Liver (tissue), 9 donors: ENCODE measurements around the gene FBXW7. TPM values are rescaled to one million over a fixed set of nuclear protein-coding genes. Genes with fewer than 3 reads are reported as not detected.

Experiments used
- DNase-seq: peaks from one replicate; pipeline ENCODE4 v3.0.0-alpha.2; 2017; ENCODE audit warnings: low spot score
- H3K27ac ChIP-seq, 2 donors: one replicate each; pipeline ENCODE4 v1.7.0; 2013; ENCODE audit warnings: inconsistent platforms in 2 of 2, low read length in 2 of 2, control low read depth in 1 of 2, low read depth in 1 of 2, mild to moderate bottlenecking in 1 of 2
- H3K27me3 ChIP-seq, 4 donors: one replicate each; pipeline versions ENCODE4 v1.6.1 to v1.7.0; 2013; ENCODE audit warnings: low read length in 3 of 4, inconsistent platforms in 1 of 4, mild to moderate bottlenecking in 1 of 4, moderate library complexity in 1 of 4; ENCODE audit not compliant: control insufficient read depth in 4 of 4, insufficient read depth in 4 of 4
- H3K36me3 ChIP-seq, 4 donors: one replicate each; pipeline versions ENCODE4 v1.6.1 to v1.7.0; 2013; ENCODE audit warnings: low read length in 3 of 4, mild to moderate bottlenecking in 3 of 4, low read depth in 1 of 4, moderate library complexity in 1 of 4; ENCODE audit not compliant: control insufficient read depth in 4 of 4, insufficient read depth in 3 of 4
- H3K4me1 ChIP-seq, 4 donors: one replicate each; pipeline versions ENCODE4 v1.6.1 to v1.7.0; 2013; ENCODE audit warnings: low read length in 3 of 4, mild to moderate bottlenecking in 3 of 4, moderate library complexity in 1 of 4; ENCODE audit not compliant: control insufficient read depth in 4 of 4, insufficient read depth in 4 of 4
- H3K4me3 ChIP-seq, 3 donors: one replicate each; pipeline versions ENCODE4 v1.6.1 to v1.7.0; 2013; ENCODE audit warnings: low read length in 3 of 3, control low read depth in 1 of 3, low read depth in 1 of 3, mild to moderate bottlenecking in 1 of 3
- H3K9ac ChIP-seq, 2 donors: one replicate each; pipeline ENCODE4 v1.7.0; 2013; ENCODE audit warnings: low read length in 2 of 2, mild to moderate bottlenecking in 2 of 2, moderate library complexity in 2 of 2, control low read depth in 1 of 2, low read depth in 1 of 2
- H3K9me3 ChIP-seq, 4 donors: one replicate each; pipeline versions ENCODE4 v1.6.1 to v1.7.0; 2013; ENCODE audit warnings: low read length in 3 of 4; ENCODE audit not compliant: control insufficient read depth in 4 of 4
- ATF3 ChIP-seq: IDR thresholded peaks from 2 replicates; pipeline ENCODE4 v1.6.1; 2016; ENCODE audit warnings: antibody characterized with exemption
- EGR1 ChIP-seq, 2 donors: IDR thresholded peaks; 2 replicates each; pipeline ENCODE4 v1.6.1; 2016 to 2018; ENCODE audit warnings: antibody characterized with exemption in 2 of 2, low read depth in 2 of 2
- FOXA1 ChIP-seq: IDR thresholded peaks from 2 replicates; pipeline ENCODE4 v1.6.1; 2016; ENCODE audit warnings: antibody characterized with exemption
- FOXA2 ChIP-seq: IDR thresholded peaks from 2 replicates; pipeline ENCODE4 v1.6.1; 2016; ENCODE audit warnings: antibody characterized with exemption
- GABPA ChIP-seq, 2 donors: IDR thresholded peaks in 1 of 2; conservative IDR thresholded peaks in 1 of 2; 2 replicates each; pipeline ENCODE4 v1.6.1; 2016; ENCODE audit warnings: antibody characterized with exemption in 2 of 2, mild to moderate bottlenecking in 1 of 2, moderate library complexity in 1 of 2
- HNF4A ChIP-seq, 2 donors: conservative IDR thresholded peaks; 2 replicates each; pipeline ENCODE4 v1.6.1; 2016; ENCODE audit warnings: antibody characterized with exemption in 2 of 2, mild to moderate bottlenecking in 2 of 2
- HNF4G ChIP-seq: IDR thresholded peaks from 2 replicates; pipeline ENCODE4 v1.6.1; 2016; ENCODE audit warnings: antibody characterized with exemption
- JUND ChIP-seq, 2 donors: IDR thresholded peaks; 2 replicates each; pipeline ENCODE4 v1.6.1; 2016; ENCODE audit warnings: antibody characterized with exemption in 2 of 2
- NR2F2 ChIP-seq: IDR thresholded peaks from 2 replicates; pipeline ENCODE4 v1.6.1; 2016; ENCODE audit warnings: antibody characterized with exemption
- RAD21 ChIP-seq, 2 donors: IDR thresholded peaks; 2 replicates each; pipeline ENCODE4 v1.6.1; 2016; ENCODE audit warnings: antibody characterized with exemption in 2 of 2, mild to moderate bottlenecking in 2 of 2
- RXRA ChIP-seq, 2 donors: IDR thresholded peaks; 2 replicates each; pipeline ENCODE4 v1.6.1; 2017 to 2018; ENCODE audit warnings: antibody characterized with exemption in 2 of 2, mild to moderate bottlenecking in 1 of 2
- SP1 ChIP-seq: IDR thresholded peaks from 2 replicates; pipeline ENCODE4 v1.6.1; 2018; ENCODE audit warnings: antibody characterized with exemption, mild to moderate bottlenecking
- TAF1 ChIP-seq: conservative IDR thresholded peaks from 2 replicates; pipeline ENCODE4 v1.6.1; 2016; ENCODE audit warnings: antibody characterized with exemption, mild to moderate bottlenecking
- YY1 ChIP-seq: IDR thresholded peaks from 2 replicates; pipeline ENCODE4 v1.6.1; 2016; ENCODE audit warnings: antibody characterized with exemption, mild to moderate bottlenecking
- ZBTB33 ChIP-seq: IDR thresholded peaks from 2 replicates; pipeline ENCODE4 v1.6.1; 2016; ENCODE audit warnings: antibody characterized with exemption
- WGBS: extraction: QIAGEN DNeasy Blood & Tissue Kit; methylation state at CpG from one replicate; pipeline ENCODE4 v1.1.7; 2013; 5-methylcytosine and 5-hydroxymethylcytosine counted together
- polyA plus RNA-seq, 2 donors: library from polyadenylated mRNA; stranded (reverse) in 1 of 2; unstranded in 1 of 2; fragments of 200-250 nt in 1 of 2; fragments of >200 nt in 1 of 2; fragmentation: Nextera tagmentation in 1 of 2; extraction: Ambion mirVana in 1 of 2; gene quantifications; one replicate each; pipeline versions ENCODE4 v1.2.1 to v1.2.3, GENCODE V29; 2013 to 2015
- total RNA-seq, 2 donors: library from RNA; depleted of rRNA; stranded (reverse); fragments of >200 nt; gene quantifications; one replicate each; pipeline ENCODE4 v1.2.3, GENCODE V29; 2014
- TF ChIP-seq, protein P1 (sequence below): fragments of 150-350 bp; IDR thresholded peaks from 2 replicates; pipeline ENCODE4 v1.5.1; 2017; ENCODE audit warnings: improper control_type of control experiment, low read depth, low read length; ENCODE audit not compliant: missing input control
- TF ChIP-seq, protein P2 (sequence below): IDR thresholded peaks from 2 replicates; pipeline ENCODE4 v1.6.1; 2016; ENCODE audit warnings: antibody characterized with exemption, mild to moderate bottlenecking
- TF ChIP-seq, protein P3 (sequence below): IDR thresholded peaks from 2 replicates; pipeline ENCODE4 v1.6.1; 2016; ENCODE audit warnings: antibody characterized with exemption
- donor health status: healthy.
- donor health status: healthy.
- donor health status: healthy.
- donor health status: healthy.
- donor health status: healthy.

Gene FBXW7
- total and polyA plus RNA-seq, 4 donors, result 4.0 to 56.9 (median 16.1) TPM

GRCh38 chr4:152577708-152578396 is 42.0 kb upstream of the FBXW7 start:
- Histone ChIP-seq H3K9ac (no peak overlapping the region), H3K4me3 (no peak overlapping the region), H3K27ac (no peak overlapping the region), H3K4me1 (peaks cover 0 to 5% (median 3%) of the 10 kb centered on the region in 4 donors), H3K9me3 (no peaks in the 10 kb centered on the region), H3K36me3 (no peaks in the 10 kb centered on the region), H3K27me3 (no peaks in the 10 kb centered on the region)
- no peak for TF ChIP-seq RAD21 (IDR thresholded peaks at IDR 0.05)
- no peak for TF ChIP-seq SP1
- TF ChIP-seq, protein P1, sequence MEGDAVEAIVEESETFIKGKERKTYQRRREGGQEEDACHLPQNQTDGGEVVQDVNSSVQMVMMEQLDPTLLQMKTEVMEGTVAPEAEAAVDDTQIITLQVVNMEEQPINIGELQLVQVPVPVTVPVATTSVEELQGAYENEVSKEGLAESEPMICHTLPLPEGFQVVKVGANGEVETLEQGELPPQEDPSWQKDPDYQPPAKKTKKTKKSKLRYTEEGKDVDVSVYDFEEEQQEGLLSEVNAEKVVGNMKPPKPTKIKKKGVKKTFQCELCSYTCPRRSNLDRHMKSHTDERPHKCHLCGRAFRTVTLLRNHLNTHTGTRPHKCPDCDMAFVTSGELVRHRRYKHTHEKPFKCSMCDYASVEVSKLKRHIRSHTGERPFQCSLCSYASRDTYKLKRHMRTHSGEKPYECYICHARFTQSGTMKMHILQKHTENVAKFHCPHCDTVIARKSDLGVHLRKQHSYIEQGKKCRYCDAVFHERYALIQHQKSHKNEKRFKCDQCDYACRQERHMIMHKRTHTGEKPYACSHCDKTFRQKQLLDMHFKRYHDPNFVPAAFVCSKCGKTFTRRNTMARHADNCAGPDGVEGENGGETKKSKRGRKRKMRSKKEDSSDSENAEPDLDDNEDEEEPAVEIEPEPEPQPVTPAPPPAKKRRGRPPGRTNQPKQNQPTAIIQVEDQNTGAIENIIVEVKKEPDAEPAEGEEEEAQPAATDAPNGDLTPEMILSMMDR, result no peak
- no peak for TF ChIP-seq ZBTB33
- no peak for TF ChIP-seq HNF4A (conservative IDR thresholded peaks at IDR 0.05)
- no peak for TF ChIP-seq YY1
- no peak for TF ChIP-seq TAF1
- no peak for TF ChIP-seq EGR1 (IDR thresholded peaks at IDR 0.05; ENCODE audit: low read depth in 2 of 2)
- TF ChIP-seq, protein P2, sequence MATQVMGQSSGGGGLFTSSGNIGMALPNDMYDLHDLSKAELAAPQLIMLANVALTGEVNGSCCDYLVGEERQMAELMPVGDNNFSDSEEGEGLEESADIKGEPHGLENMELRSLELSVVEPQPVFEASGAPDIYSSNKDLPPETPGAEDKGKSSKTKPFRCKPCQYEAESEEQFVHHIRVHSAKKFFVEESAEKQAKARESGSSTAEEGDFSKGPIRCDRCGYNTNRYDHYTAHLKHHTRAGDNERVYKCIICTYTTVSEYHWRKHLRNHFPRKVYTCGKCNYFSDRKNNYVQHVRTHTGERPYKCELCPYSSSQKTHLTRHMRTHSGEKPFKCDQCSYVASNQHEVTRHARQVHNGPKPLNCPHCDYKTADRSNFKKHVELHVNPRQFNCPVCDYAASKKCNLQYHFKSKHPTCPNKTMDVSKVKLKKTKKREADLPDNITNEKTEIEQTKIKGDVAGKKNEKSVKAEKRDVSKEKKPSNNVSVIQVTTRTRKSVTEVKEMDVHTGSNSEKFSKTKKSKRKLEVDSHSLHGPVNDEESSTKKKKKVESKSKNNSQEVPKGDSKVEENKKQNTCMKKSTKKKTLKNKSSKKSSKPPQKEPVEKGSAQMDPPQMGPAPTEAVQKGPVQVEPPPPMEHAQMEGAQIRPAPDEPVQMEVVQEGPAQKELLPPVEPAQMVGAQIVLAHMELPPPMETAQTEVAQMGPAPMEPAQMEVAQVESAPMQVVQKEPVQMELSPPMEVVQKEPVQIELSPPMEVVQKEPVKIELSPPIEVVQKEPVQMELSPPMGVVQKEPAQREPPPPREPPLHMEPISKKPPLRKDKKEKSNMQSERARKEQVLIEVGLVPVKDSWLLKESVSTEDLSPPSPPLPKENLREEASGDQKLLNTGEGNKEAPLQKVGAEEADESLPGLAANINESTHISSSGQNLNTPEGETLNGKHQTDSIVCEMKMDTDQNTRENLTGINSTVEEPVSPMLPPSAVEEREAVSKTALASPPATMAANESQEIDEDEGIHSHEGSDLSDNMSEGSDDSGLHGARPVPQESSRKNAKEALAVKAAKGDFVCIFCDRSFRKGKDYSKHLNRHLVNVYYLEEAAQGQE, result no peak
- TF ChIP-seq, protein P3, sequence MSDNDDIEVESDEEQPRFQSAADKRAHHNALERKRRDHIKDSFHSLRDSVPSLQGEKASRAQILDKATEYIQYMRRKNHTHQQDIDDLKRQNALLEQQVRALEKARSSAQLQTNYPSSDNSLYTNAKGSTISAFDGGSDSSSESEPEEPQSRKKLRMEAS, result no peak
- no peak for TF ChIP-seq NR2F2
- no peak for TF ChIP-seq FOXA1
- TF ChIP-seq HNF4G, result no peak
- TF ChIP-seq ATF3, result no peak
- TF ChIP-seq GABPA (IDR thresholded peaks at IDR 0.05 in 1 of 2, conservative IDR thresholded peaks at IDR 0.05 in 1 of 2), result no peak
- no peak for TF ChIP-seq JUND (IDR thresholded peaks at IDR 0.05)
- TF ChIP-seq RXRA (IDR thresholded peaks at IDR 0.05), result no peak
- no peak for TF ChIP-seq FOXA2
- 74% methylated on average over 6 of the region's 6 CpGs for WGBS
- no peak for DNase-seq
